Measurements from ENCODE around the gene CHAT.

- TF ChIP-seq CTCF (IDR thresholded peaks at IDR 0.05): no peak
- TF ChIP-seq EP300 (IDR thresholded peaks at IDR 0.05): no peak
Measured at GRCh38 chr10:49634069-49634660, 20.3 kb downstream of the CHAT start.

Measured in tibial nerve (tissue), 4 donors.